Endothelial cell (in vitro differentiated cells): Measurements from ENCODE around the gene MAPKAPK3. TPM values are rescaled to one million over a fixed set of nuclear protein-coding genes. Genes with fewer than 3 reads are reported as not detected.
"Not testable (repeated sequence)": the region's sequence is repeated elsewhere in the genome, so short reads cannot be mapped to it uniquely, and the experiment has no call there.

Experiments
- DNase-seq: peaks from one replicate; pipeline ENCODE4 v3.0.0; 2021; ENCODE audit warnings: low spot score
- H3K27ac Mint-ChIP-seq: one replicate; pipeline ENCODE4 v1.8.0; 2021; ENCODE audit warnings: mixed read lengths, inconsistent platforms; ENCODE audit not compliant: unreplicated experiment
- H3K27me3 Mint-ChIP-seq: one replicate; pipeline ENCODE4 v1.8.0; 2021; ENCODE audit warnings: mild to moderate bottlenecking, moderate library complexity, mixed read lengths, inconsistent platforms; ENCODE audit not compliant: unreplicated experiment
- H3K36me3 Mint-ChIP-seq: one replicate; pipeline ENCODE4 v1.8.0; 2021; ENCODE audit warnings: mild to moderate bottlenecking, low read depth, mixed read lengths, inconsistent platforms; ENCODE audit not compliant: unreplicated experiment
- H3K4me1 Mint-ChIP-seq: one replicate; pipeline ENCODE4 v1.8.0; 2021; ENCODE audit warnings: mild to moderate bottlenecking, mixed read lengths, inconsistent platforms; ENCODE audit not compliant: unreplicated experiment
- H3K4me3 Mint-ChIP-seq: one replicate; pipeline ENCODE4 v1.8.0; 2021; ENCODE audit warnings: mild to moderate bottlenecking, mixed read lengths, inconsistent platforms; ENCODE audit not compliant: unreplicated experiment
- H3K9me3 Mint-ChIP-seq: one replicate; pipeline ENCODE4 v1.8.0; 2021; ENCODE audit warnings: mixed read lengths, inconsistent platforms; ENCODE audit not compliant: unreplicated experiment
- CTCF ChIP-seq: fragments of 200-600 bp; sonication (generic); IDR thresholded peaks from one replicate; pipeline ENCODE4 v1.5.0; 2021; ENCODE audit warnings: antibody characterized with exemption; ENCODE audit not compliant: unreplicated experiment
- total RNA-seq: library from RNA; stranded (reverse); fragmentation: NEBNext Ultra II Directional; extraction: Animal tissue kit (Norgen Biotek cat#: 25700); gene quantifications from one replicate; pipeline ENCODE4 v1.2.1, GENCODE V29; 2021; ENCODE audit not compliant: unreplicated experiment

MAPKAPK3 gene
- total RNA-seq, 1 donor from 2014 or later: 6.4 TPM

GRCh38 chr3:50676031-50676705 lies 59.2 kb downstream of the MAPKAPK3 start:
- H3K36me3 Mint-ChIP-seq: peaks cover 8% of the 10 kb centered on the region
- TF ChIP-seq CTCF: no peak
- DNase-seq: no peak
- H3K4me1 Mint-ChIP-seq: peaks cover 7% of the 10 kb centered on the region
- H3K4me3 Mint-ChIP-seq: no peak overlapping the region
- no peaks in the 10 kb centered on the region for H3K9me3 Mint-ChIP-seq
- H3K27ac Mint-ChIP-seq: no peak overlapping the region
- H3K27me3 Mint-ChIP-seq: peaks cover 10% of the 10 kb centered on the region

DNA sequence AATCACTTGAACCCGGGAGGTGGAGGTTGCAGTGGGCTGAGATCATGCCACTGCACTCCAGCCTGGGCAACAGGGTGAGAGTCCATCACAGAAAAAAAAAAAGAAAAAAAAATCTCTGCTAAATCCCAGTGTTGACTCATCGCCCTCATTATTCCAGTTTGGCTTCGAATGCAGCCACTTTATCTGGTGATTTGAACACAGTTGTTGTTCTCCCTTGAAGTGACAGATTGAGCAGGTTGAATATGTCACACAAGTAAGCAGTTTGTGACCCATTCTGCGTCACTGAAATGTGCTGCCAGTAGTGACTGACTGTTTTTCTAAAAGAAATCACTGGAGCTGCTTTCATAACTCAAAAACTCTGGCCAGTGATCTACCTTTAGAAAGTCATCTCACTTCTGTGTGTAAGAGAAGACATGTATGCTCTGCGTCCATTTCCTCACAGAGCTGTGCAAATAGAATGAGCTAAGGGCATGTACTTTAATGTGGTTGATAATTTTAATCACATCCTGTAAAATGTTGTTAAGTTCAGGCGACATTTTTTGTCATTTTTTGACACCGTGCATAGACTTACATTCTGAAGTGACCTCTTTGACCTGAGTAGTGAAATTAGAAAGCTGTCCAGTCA lies 70.3 kb downstream of the MAPKAPK3 start:
- Mint-ChIP-seq H3K4me1 (no peaks in the 10 kb centered on the region), H3K4me3 (no peak overlapping the region), H3K27me3 (peaks cover 2% of the 10 kb centered on the region), H3K9me3 (no peaks in the 10 kb centered on the region), H3K36me3 (no peaks in the 10 kb centered on the region), H3K27ac (no peak overlapping the region)
- DNase-seq: no peak
- TF ChIP-seq CTCF: no peak

DNA sequence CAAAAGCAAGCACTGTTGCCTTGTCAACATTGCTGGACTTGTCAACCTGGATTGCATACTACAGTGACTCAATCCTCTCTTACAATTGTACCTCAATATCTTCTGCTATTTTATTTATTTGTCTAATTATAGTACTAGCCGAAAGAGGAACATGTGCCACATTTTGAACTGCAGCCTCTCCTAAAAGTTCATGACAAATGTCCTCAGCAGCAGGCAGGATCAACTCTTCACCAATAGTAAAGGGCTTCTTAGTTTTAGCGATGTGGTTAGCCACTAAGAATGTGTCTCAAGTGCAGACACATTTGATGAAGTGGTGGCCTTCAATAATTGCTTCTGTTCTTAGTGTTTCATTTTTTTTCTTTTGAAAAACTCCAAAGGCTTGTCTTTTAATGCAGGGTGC lies 71.0 kb downstream of the MAPKAPK3 start:
- Mint-ChIP-seq H3K9me3 (no peaks in the 10 kb centered on the region), H3K27me3 (peaks cover 2% of the 10 kb centered on the region), H3K27ac (no peak overlapping the region), H3K4me3 (no peak overlapping the region), H3K36me3 (no peaks in the 10 kb centered on the region), H3K4me1 (no peaks in the 10 kb centered on the region)
- DNase-seq: no peak
- no peak for TF ChIP-seq CTCF

GRCh38 chr3:50688602-50689001 lies 71.7 kb downstream of the MAPKAPK3 start:
- H3K27me3 Mint-ChIP-seq, H3K4me1 Mint-ChIP-seq, H3K27ac Mint-ChIP-seq, H3K36me3 Mint-ChIP-seq, H3K4me3 Mint-ChIP-seq, DNase-seq, H3K9me3 Mint-ChIP-seq: not testable (repeated sequence)

DNA sequence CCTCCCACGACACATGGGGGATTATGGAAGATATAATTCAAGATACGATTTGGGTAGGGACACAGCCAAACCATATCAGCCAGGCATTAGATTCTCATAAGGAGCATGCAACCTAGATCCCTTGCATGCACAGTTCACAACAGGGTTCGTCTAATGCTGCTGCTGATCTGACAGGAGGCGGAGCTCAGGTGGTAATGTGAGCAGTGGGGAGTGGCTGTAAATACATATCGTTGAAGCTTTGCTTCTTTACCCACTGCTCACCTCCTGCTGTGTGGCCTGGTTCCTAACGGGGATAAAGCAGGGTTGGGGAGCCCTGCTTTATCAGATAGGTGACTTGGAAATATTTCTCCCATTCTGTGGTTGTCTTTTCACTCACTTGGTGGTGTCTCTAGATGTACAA lies 72.6 kb downstream of the MAPKAPK3 start:
- H3K4me1 Mint-ChIP-seq: no peaks in the 10 kb centered on the region

More for the DNA sequence above, 72.6 kb downstream of the MAPKAPK3 start:
- H3K9me3 Mint-ChIP-seq: no peaks in the 10 kb centered on the region
- H3K27me3 Mint-ChIP-seq: peaks cover 2% of the 10 kb centered on the region
- no peak overlapping the region for H3K4me3 Mint-ChIP-seq
- DNase-seq: no peak
- H3K27ac Mint-ChIP-seq: no peak overlapping the region
- no peaks in the 10 kb centered on the region for H3K36me3 Mint-ChIP-seq
- TF ChIP-seq CTCF: no peak
